ENCODE measurements around the gene PLAAT5.

GRCh38 chr11:63417174-63417852 is 73.7 kb downstream of the PLAAT5 start:
- TF ChIP-seq CTCF (IDR thresholded peaks at IDR 0.05; ENCODE audit: insufficient read depth, low read length) (no peak), POLR2AphosphoS5 (IDR thresholded peaks at IDR 0.05; ENCODE audit: low read depth) (no peak)

All from HL-60 (cell line).